ENCODE results near the gene EXOSC5. TPM values are rescaled to one million over a fixed set of nuclear protein-coding genes. Genes with fewer than 3 reads are reported as not detected.
A peak's percentile ranks its signal among the peaks of the same experiment; 100 is the strongest.

EXOSC5 gene
- total and polyA plus RNA-seq, 9 of the 15 experiments (the other 6 are each of a cell fraction or from before 2014, with no cell fraction given): 10.9 to 75.5 (median 37.8) TPM

- TF ChIP-seq ZNF174 (CRISPR knock-in tag; IDR thresholded peaks at IDR 0.05) (no peak), CAMTA2 (CRISPR knock-in tag; conservative IDR thresholded peaks at IDR 0.05) (no peak), ETV6 (IDR thresholded peaks at IDR 0.05; ENCODE audit: borderline replicate concordance in 1 of 2, low read depth in 2 of 2, low read length in 1 of 2) (no peak), ETV6 (CRISPR knock-in tag; IDR thresholded peaks at IDR 0.05; ENCODE audit: borderline replicate concordance) (0 out of 2 replicates have a peak, but pooled peaks have one; percentile 72), FOXO4 (CRISPR knock-in tag; IDR thresholded peaks at IDR 0.05) (no peak), TFE3 (CRISPR knock-in tag; IDR thresholded peaks at IDR 0.05) (peak; percentile 46), ESRRA (IDR thresholded peaks at IDR 0.05; ENCODE audit: borderline replicate concordance, low read depth) (no peak; the same call in 1 of the 2 replicates), ZNF592 (IDR thresholded peaks at IDR 0.05) (0 out of 2 replicates have a peak, but pooled peaks have one; percentile 10), HOMEZ (CRISPR knock-in tag; IDR thresholded peaks at IDR 0.05) (no peak), YBX1 (IDR thresholded peaks at IDR 0.05) (no peak), MTF1 (CRISPR knock-in tag; IDR thresholded peaks at IDR 0.05; ENCODE audit: borderline replicate concordance) (peak; percentile 38; the same call in 1 of the 2 replicates), BCOR (IDR thresholded peaks at IDR 0.05) (peak; percentile 94)
Measured at GRCh38 chr19:41363371-41363752, 33.8 kb downstream of the EXOSC5 start (continued).
